Breast epithelium (tissue), 4 donors: Measurements from ENCODE around the gene HSD11B1. TPM values are rescaled to one million over a fixed set of nuclear protein-coding genes. Genes with fewer than 3 reads are reported as not detected.
"Not testable (repeated sequence)": the region's sequence is repeated elsewhere in the genome, so short reads cannot be mapped to it uniquely, and the experiment has no call there.

ENCODE experiments used
- DNase-seq, 2 donors: peaks; one replicate each; pipeline ENCODE4 v3.0.0-alpha.2; 2019; ENCODE audit warnings: low spot score in 2 of 2
- H3K27ac ChIP-seq, 2 donors: fragments of 200-600 bp; sonication (generic) in 1 of 2; one replicate each; pipeline ENCODE4 v1.5.1; 2016 to 2019; ENCODE audit warnings: mild to moderate bottlenecking in 1 of 2
- H3K27me3 ChIP-seq, 2 donors: fragments of 200-600 bp; sonication (generic) in 1 of 2; one replicate each; pipeline versions ENCODE4 v1.5.1 to v1.6.0; 2017 to 2019; ENCODE audit warnings: control low read depth in 1 of 2, mild to moderate bottlenecking in 1 of 2
- H3K36me3 ChIP-seq: fragments of 200-600 bp; one replicate; pipeline ENCODE4 v1.5.1; 2019
- H3K4me1 ChIP-seq, 2 donors: fragments of 200-600 bp; sonication (generic); one replicate each; pipeline ENCODE4 v1.5.1; 2016 to 2019; ENCODE audit warnings: control low read depth in 1 of 2
- H3K4me3 ChIP-seq, 3 donors: fragments of 200-600 bp; sonication (generic); 1 replicate in 2 of 3; 2 replicates in 1 of 3; pipeline ENCODE4 v1.5.1; 2016 to 2019; ENCODE audit warnings: mild to moderate bottlenecking in 3 of 3, moderate library complexity in 2 of 3
- H3K9me3 ChIP-seq, 2 donors: fragments of 200-600 bp; sonication (generic) in 1 of 2; one replicate each; pipeline ENCODE4 v1.5.1; 2016 to 2019; ENCODE audit warnings: control low read depth in 1 of 2
- POLR2A ChIP-seq: fragments of 450-650 bp; IDR thresholded peaks from one replicate; pipeline ENCODE4 v1.6.1; 2016; ENCODE audit warnings: antibody characterized with exemption, mild to moderate bottlenecking, moderate library complexity
- POLR2AphosphoS5 ChIP-seq, 3 donors: sonication (generic); formaldehyde crosslinking; IDR thresholded peaks; one replicate each; pipeline ENCODE4 v1.6.1; 2017; ENCODE audit warnings: antibody characterized with exemption in 3 of 3
- intact Hi-C: fragments of 100-400 bp; cut with DNase I; formaldehyde crosslinking; loops from one replicate; pipeline ENCODE4 v1.15.1; 2023; ENCODE audit warnings: low total_unique reads
- total RNA-seq, 3 donors: library from RNA; depleted of rRNA; stranded (reverse); fragments of >200 nt; gene quantifications; one replicate each; pipeline ENCODE4 v1.1.0, GENCODE V29; 2016
- TF ChIP-seq, protein P1 (sequence below), 3 donors: fragments of 450-650 bp; IDR thresholded peaks; one replicate each; pipeline ENCODE4 v1.5.1; 2016 to 2017; ENCODE audit warnings: antibody characterized with exemption in 3 of 3, mild to moderate bottlenecking in 3 of 3, moderate library complexity in 3 of 3

The HSD11B1 gene
- total RNA-seq, 3 donors from 2014 or later, result 0.88 to 90.1 (median 7.5) TPM

DNA sequence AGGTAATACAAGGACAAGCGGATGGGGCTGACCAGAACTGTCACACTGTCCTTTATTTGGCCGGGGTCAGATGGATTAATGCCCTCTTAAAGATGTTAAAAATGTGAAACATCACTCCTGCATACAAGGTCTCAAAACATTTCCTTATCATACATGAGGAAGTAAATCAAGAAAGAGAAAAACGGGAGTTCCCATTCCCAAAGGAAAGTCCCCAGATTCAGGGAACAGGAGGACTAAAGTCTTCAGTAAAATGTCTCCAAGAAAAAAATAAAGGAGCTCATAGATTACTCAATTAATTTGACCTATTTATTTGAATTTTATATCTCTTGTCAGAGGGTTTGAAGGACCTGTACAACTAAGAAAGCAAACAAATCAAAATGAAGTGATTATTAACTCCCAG lies 13.4 kb upstream of the HSD11B1 start:
- intact Hi-C loops, result loop anchor here (10.0 kb wide), 1 partner anchor 116 kb away; no protein-coding TSS in a partner anchor
- H3K27me3 ChIP-seq, result no peaks in the 10 kb centered on the region
- DNase-seq, result no peak
- no peaks in the 10 kb centered on the region for H3K9me3 ChIP-seq
- no peak overlapping the region for H3K4me3 ChIP-seq
- no peak for TF ChIP-seq POLR2A
- TF ChIP-seq POLR2AphosphoS5 (IDR thresholded peaks at IDR 0.05), result no peak
- TF ChIP-seq, protein P1, sequence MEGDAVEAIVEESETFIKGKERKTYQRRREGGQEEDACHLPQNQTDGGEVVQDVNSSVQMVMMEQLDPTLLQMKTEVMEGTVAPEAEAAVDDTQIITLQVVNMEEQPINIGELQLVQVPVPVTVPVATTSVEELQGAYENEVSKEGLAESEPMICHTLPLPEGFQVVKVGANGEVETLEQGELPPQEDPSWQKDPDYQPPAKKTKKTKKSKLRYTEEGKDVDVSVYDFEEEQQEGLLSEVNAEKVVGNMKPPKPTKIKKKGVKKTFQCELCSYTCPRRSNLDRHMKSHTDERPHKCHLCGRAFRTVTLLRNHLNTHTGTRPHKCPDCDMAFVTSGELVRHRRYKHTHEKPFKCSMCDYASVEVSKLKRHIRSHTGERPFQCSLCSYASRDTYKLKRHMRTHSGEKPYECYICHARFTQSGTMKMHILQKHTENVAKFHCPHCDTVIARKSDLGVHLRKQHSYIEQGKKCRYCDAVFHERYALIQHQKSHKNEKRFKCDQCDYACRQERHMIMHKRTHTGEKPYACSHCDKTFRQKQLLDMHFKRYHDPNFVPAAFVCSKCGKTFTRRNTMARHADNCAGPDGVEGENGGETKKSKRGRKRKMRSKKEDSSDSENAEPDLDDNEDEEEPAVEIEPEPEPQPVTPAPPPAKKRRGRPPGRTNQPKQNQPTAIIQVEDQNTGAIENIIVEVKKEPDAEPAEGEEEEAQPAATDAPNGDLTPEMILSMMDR (IDR thresholded peaks at IDR 0.05), result no peak
- no peaks in the 10 kb centered on the region for H3K4me1 ChIP-seq
- no peak overlapping the region for H3K27ac ChIP-seq
- H3K36me3 ChIP-seq, result no peaks in the 10 kb centered on the region

DNA sequence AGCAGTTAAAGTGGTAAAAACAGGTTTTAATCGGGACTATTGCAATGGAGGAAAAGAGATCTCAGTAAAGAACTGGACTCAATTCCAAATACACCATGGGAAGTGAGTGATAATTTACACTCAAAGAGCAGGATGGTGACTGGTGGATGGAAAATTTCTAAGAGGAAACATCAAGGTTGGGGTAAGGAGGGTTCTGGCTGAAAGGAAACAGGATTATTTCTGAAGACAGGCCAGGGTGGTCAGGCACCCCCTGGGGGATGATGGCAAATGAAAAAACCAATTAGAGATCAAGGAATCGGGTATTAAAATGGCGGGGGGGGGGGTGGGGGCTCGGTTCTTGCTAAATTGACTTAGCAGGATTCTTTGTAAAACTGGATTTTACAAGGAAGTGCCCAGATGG lies 12.3 kb upstream of the HSD11B1 start:
- Histone ChIP-seq H3K4me3 (no peak overlapping the region), H3K4me1 (no peaks in the 10 kb centered on the region), H3K27ac (no peak overlapping the region), H3K27me3 (no peaks in the 10 kb centered on the region), H3K9me3 (no peaks in the 10 kb centered on the region), H3K36me3 (no peaks in the 10 kb centered on the region)
- intact Hi-C loops, result loop anchor here (10.0 kb wide), 1 partner anchor 117 kb away; no protein-coding TSS in a partner anchor
- TF ChIP-seq, protein P1 (IDR thresholded peaks at IDR 0.05), result no peak
- TF ChIP-seq POLR2A (no peak), POLR2AphosphoS5 (IDR thresholded peaks at IDR 0.05) (no peak)
- DNase-seq, result no peak

DNA sequence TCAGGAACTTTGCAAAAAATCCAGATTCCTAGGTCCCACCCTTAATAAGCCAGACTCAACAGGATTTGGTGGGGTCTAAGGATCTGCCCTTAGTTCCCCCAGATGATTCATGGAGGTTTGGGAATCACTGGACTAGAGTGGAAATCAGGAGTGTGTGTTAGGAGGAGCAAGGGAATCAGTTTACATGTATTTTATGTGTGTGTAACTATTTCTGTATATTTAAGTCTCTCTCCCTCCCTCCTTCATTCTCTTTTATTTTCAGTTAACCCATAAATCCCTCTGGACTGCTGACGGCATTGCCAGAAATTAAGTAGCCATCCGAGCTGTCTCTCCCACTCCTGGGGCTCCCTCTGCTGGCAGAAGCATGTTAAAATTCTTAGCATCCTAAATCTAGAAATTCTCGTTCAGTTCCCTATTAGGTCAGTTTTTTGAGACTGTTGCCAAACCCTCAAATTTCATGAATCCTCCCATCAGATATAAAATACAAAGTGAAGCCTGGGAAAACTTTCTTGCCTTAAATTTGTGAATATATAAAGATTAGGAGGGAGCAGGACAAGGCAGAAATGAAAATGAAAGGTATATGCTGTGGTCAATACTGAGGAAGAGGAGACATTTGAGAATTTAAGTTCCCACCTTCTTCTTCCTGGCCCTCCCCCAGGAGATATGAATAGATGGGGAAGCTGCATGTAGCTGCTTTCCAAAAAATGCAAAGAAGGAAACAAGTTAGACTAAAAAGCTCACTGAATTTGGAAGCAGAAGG lies 11.7 kb upstream of the HSD11B1 start:
- H3K27me3 ChIP-seq, result no peaks in the 10 kb centered on the region
- H3K27ac ChIP-seq, result no peak overlapping the region
- intact Hi-C loops, result loop anchor here (10.0 kb wide), 1 partner anchor 118 kb away; no protein-coding TSS in a partner anchor

DNA sequence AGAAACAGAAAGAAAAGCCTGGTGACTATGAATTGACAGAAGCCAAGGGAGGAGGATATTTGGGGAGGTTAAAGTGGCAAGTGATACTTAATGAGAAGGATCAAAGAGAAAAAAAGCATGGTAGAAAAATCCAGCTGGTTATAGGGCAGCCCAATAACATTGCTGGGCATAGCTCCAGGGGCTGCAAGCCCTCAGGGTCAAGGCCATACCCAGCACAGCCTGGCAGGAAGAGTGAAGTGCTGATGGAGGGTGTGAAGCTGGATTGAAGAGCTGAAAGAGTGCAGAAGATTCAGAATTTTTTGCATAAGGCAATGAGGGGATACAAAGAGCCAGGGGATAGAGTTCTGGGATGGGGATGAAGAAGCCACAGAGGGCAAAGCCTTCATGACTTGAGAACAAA lies 8.0 kb upstream of the HSD11B1 start:
- intact Hi-C loops, result loop anchor here (10.0 kb wide), 1 partner anchor 122 kb away; no protein-coding TSS in a partner anchor

More for the DNA sequence above, 11.7 kb upstream of the HSD11B1 start:
- TF ChIP-seq, protein P1 (IDR thresholded peaks at IDR 0.05), result peak; percentile 72 to 88 (median 85)
- no peak for TF ChIP-seq POLR2AphosphoS5 (IDR thresholded peaks at IDR 0.05)
- Histone ChIP-seq H3K4me1 (no peaks in the 10 kb centered on the region), H3K36me3 (no peaks in the 10 kb centered on the region), H3K9me3 (no peaks in the 10 kb centered on the region), H3K4me3 (no peak overlapping the region)
- DNase-seq, result peak; percentile 41 to 60

DNA sequence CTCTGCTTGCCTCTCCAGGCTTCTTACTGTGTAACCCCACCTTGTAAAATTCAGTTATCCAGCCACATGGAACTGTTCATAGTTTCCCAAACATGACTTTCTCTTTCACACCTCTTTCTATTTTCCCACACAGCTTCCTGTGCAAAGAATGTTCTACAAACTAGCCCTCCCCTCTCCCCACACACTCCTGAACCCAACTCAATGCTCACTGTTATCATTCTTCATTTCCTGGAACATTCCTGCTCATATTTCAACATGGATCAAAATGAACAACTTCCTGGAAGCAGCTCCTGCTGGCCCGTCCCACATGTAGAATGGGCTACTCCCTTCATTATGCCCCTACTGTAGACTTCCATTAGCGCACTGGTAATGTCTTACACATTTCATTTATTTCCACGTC lies 7.5 kb upstream of the HSD11B1 start:
- H3K27ac ChIP-seq, result no peak overlapping the region
- H3K4me1 ChIP-seq, result no peaks in the 10 kb centered on the region
- no peak for TF ChIP-seq POLR2A
- TF ChIP-seq, protein P1 (IDR thresholded peaks at IDR 0.05), result no peak
- no peak for TF ChIP-seq POLR2AphosphoS5 (IDR thresholded peaks at IDR 0.05)
- no peaks in the 10 kb centered on the region for H3K36me3 ChIP-seq
- no peak overlapping the region for H3K4me3 ChIP-seq
- H3K9me3 ChIP-seq, result no peaks in the 10 kb centered on the region
- intact Hi-C loops, result loop anchor here (10.0 kb wide), 1 partner anchor 122 kb away; no protein-coding TSS in a partner anchor
- DNase-seq, result no peak
- H3K27me3 ChIP-seq, result no peaks in the 10 kb centered on the region

More for the DNA sequence above, 8.0 kb upstream of the HSD11B1 start:
- H3K36me3 ChIP-seq, result no peaks in the 10 kb centered on the region
- no peaks in the 10 kb centered on the region for H3K4me1 ChIP-seq
- DNase-seq, result no peak
- no peak overlapping the region for H3K27ac ChIP-seq
- H3K27me3 ChIP-seq, result no peaks in the 10 kb centered on the region
- TF ChIP-seq POLR2AphosphoS5 (IDR thresholded peaks at IDR 0.05), result no peak
- H3K4me3 ChIP-seq, result no peak overlapping the region
- no peaks in the 10 kb centered on the region for H3K9me3 ChIP-seq

DNA sequence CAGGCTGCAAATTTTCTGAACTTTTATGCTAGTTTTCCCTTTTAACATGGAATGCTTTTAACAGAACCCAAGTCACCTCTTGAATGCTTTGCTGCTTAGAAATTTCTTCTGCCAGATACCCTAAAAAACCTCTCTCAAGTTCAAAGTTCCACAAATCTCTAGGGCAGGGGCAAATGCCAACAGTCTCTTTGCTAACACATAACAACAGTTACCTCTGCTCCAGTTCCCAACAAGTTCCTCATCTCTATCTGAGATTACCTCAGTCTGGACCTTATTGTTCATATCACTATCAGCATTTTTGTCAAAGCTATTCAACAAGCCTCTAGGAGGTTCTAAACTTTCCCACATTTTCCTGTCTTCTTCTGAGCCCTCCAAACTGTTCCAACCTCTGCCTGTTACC lies 4.0 kb upstream of the HSD11B1 start:
- H3K27ac ChIP-seq, intact Hi-C loops, H3K9me3 ChIP-seq, H3K27me3 ChIP-seq, DNase-seq, H3K4me1 ChIP-seq, H3K36me3 ChIP-seq, H3K4me3 ChIP-seq: not testable (repeated sequence)
